Neural cell (in vitro differentiated cells): Measurements from ENCODE around the gene NELL2. TPM values are rescaled to one million over a fixed set of nuclear protein-coding genes. Genes with fewer than 3 reads are reported as not detected.

Experiments used
- H2AFZ ChIP-seq: fragments of 200-600, 300-800 bp; sonication (generic), shearing (Covaris generic); 2 replicates; pipeline ENCODE4 v1.6.0; 2014; ENCODE audit warnings: low read depth, mild to moderate bottlenecking, antibody characterized with exemption, low read length, moderate library complexity
- H3F3A ChIP-seq: fragments of 200-600 bp; shearing (Covaris generic); 2 replicates; pipeline ENCODE4 v1.6.1; 2016; ENCODE audit warnings: mild to moderate bottlenecking, moderate library complexity, mixed read lengths, antibody characterized with exemption, low read length; ENCODE audit not compliant: insufficient read depth, poor library complexity, severe bottlenecking
- H3K27ac ChIP-seq: fragments of 200-600, 300-800 bp; sonication (generic), shearing (Covaris generic); 2 replicates; pipeline ENCODE4 v1.5.1; 2014; ENCODE audit warnings: mild to moderate bottlenecking, low read length, moderate library complexity
- H3K27me3 ChIP-seq: fragments of 300-800, 200-600 bp; sonication (generic), shearing (Covaris generic); 2 replicates; pipeline ENCODE4 v1.6.0; 2014; ENCODE audit warnings: mild to moderate bottlenecking, low read depth, low read length, moderate library complexity; ENCODE audit not compliant: insufficient read depth
- H3K36me3 ChIP-seq: fragments of 300-800, 200-600 bp; sonication (generic), shearing (Covaris generic); 2 replicates; pipeline ENCODE4 v1.5.1; 2014; ENCODE audit warnings: mild to moderate bottlenecking, antibody characterized with exemption, low read length, moderate library complexity; ENCODE audit not compliant: insufficient read depth
- H3K4me2 ChIP-seq: fragments of 300-800, 200-600 bp; sonication (generic), shearing (Covaris generic); 2 replicates; pipeline ENCODE4 v1.6.0; 2014; ENCODE audit warnings: mild to moderate bottlenecking, low read length
- H3K4me3 ChIP-seq: fragments of 300-800, 200-600 bp; sonication (generic), shearing (Covaris generic); 2 replicates; pipeline ENCODE4 v1.5.1; 2014; ENCODE audit warnings: mild to moderate bottlenecking, low read length, moderate library complexity
- H3K79me2 ChIP-seq: fragments of 200-600 bp; shearing (Covaris generic); replicated peaks from 2 replicates; pipeline ENCODE4 v1.6.0; 2014; ENCODE audit warnings: mild to moderate bottlenecking, low read length, moderate library complexity; ENCODE audit not compliant: insufficient read depth
- H3K9ac ChIP-seq: fragments of 300-800, 200-600 bp; sonication (generic), shearing (Covaris generic); 2 replicates; pipeline ENCODE4 v1.6.1; 2016; ENCODE audit warnings: mild to moderate bottlenecking, low read length, mixed read lengths
- H3K9me2 ChIP-seq: fragments of 200-600 bp; shearing (Covaris generic); 2 replicates; pipeline ENCODE4 v1.6.1; 2016; ENCODE audit warnings: mild to moderate bottlenecking, low read length, mixed read lengths; ENCODE audit not compliant: insufficient read depth
- H3K9me3 ChIP-seq: fragments of 200-600, 300-800 bp; sonication (generic), shearing (Covaris generic); 2 replicates; pipeline ENCODE4 v1.6.1; 2016; ENCODE audit warnings: mild to moderate bottlenecking, mixed run types, low read length, moderate library complexity, mixed read lengths
- H4K20me1 ChIP-seq: fragments of 200-600 bp; shearing (Covaris generic); 2 replicates; pipeline ENCODE4 v1.6.1; 2016; ENCODE audit warnings: mild to moderate bottlenecking, mixed run types; ENCODE audit not compliant: insufficient read depth
- CTCF ChIP-seq: fragments of 450-650 bp; IDR thresholded peaks from 2 replicates; pipeline ENCODE4 v1.5.1; 2014; ENCODE audit warnings: antibody characterized with exemption, mild to moderate bottlenecking, moderate library complexity; ENCODE audit not compliant: poor library complexity, severe bottlenecking
- EP300 ChIP-seq: fragments of 450-650 bp; conservative IDR thresholded peaks from 2 replicates; pipeline ENCODE4 v1.6.1; 2014; ENCODE audit warnings: antibody characterized with exemption, mild to moderate bottlenecking, moderate library complexity; ENCODE audit not compliant: poor library complexity, severe bottlenecking
- EZH2 ChIP-seq: fragments of 200-600, 300-800 bp; shearing (Covaris generic), sonication (generic); IDR thresholded peaks from 2 replicates; pipeline ENCODE4 v1.6.1; 2014; ENCODE audit warnings: antibody characterized with exemption, low read length, borderline replicate concordance, mild to moderate bottlenecking; ENCODE audit not compliant: insufficient read depth, poor library complexity, severe bottlenecking
- MXI1 ChIP-seq: fragments of 450-650 bp; conservative IDR thresholded peaks from 2 replicates; pipeline ENCODE4 v1.6.1; 2014; ENCODE audit warnings: antibody characterized with exemption, mild to moderate bottlenecking; ENCODE audit not compliant: poor library complexity, severe bottlenecking
- POLR2AphosphoS5 ChIP-seq: IDR thresholded peaks from 2 replicates; pipeline ENCODE4 v1.6.1; 2012
- RAD21 ChIP-seq: fragments of 450-650 bp; conservative IDR thresholded peaks from 2 replicates; pipeline ENCODE4 v1.6.1; 2014; ENCODE audit warnings: antibody characterized with exemption, mild to moderate bottlenecking, moderate library complexity
- REST ChIP-seq: IDR thresholded peaks from 2 replicates; pipeline ENCODE4 v1.6.1; 2012; ENCODE audit warnings: borderline replicate concordance
- SMC3 ChIP-seq: fragments of 450-650 bp; conservative IDR thresholded peaks from 2 replicates; pipeline ENCODE4 v1.6.1; 2014; ENCODE audit warnings: antibody characterized with exemption, mild to moderate bottlenecking, moderate library complexity; ENCODE audit not compliant: poor library complexity
- TAF1 ChIP-seq: IDR thresholded peaks from 2 replicates; pipeline ENCODE4 v1.6.1; 2012; ENCODE audit warnings: low read depth
- polyA plus RNA-seq: library from polyadenylated mRNA; depleted of rRNA; stranded (reverse); fragments of >200 nt; gene quantifications from 2 replicates; pipeline ENCODE4 v1.2.3, GENCODE V29; 2014

NELL2 gene
- polyA plus RNA-seq, 1 donor from 2014 or later, result 41.8 TPM

GRCh38 chr12:44628180-44628579, 247.9 kb downstream of the NELL2 start:
- Histone ChIP-seq H3K27me3 (no peaks in the 10 kb centered on the region), H4K20me1 (no peaks in the 10 kb centered on the region), H3K9me2 (no peaks in the 10 kb centered on the region), H2AFZ (no peak overlapping the region), H3F3A (no peaks in the 10 kb centered on the region), H3K4me3 (no peak overlapping the region), H3K9ac (no peak overlapping the region), H3K9me3 (no peaks in the 10 kb centered on the region), H3K4me2 (no peak overlapping the region), H3K36me3 (no peaks in the 10 kb centered on the region), H3K27ac (no peak overlapping the region), H3K79me2 (no peaks in the 10 kb centered on the region)
- no peak for TF ChIP-seq TAF1
- no peak for TF ChIP-seq RAD21
- TF ChIP-seq SMC3, result no peak
- no peak for TF ChIP-seq CTCF
- no peak for TF ChIP-seq REST
- no peak for TF ChIP-seq POLR2AphosphoS5
- no peak for TF ChIP-seq EP300
- no peak for TF ChIP-seq EZH2
- no peak for TF ChIP-seq MXI1

DNA sequence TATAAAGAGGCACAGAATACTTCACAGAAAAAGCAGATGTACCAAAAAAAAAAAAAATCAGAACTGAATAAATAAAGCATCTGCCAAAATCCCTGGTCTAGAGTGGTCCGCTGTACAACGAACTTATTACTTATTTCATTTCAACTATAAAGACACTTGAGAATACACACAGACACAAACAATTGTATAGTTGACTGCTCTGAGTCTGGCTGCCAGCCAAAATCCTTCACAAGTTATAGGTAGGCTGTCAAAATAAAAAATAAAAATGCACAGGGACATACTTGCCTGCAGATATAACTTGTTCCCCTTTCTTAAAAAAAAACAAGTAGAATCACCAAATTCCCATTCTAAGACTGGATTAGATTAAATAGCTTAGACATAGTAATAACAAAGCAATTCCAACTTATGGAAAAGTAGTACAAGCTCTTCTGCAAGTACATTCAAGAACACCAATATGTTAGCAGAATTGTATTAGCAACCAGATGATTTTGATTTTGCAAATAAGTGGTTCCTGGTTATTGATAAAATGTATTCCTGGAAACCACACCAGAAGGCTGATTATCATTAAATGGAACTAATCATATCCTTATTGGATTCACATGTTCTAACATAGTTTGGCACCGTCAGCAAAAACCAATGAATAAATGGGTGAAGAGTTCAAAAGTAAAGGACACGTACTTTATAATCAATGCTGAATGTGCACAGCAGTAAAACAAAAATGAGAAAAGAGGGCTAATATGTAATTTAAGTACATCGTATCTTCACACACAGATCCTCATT, 248.5 kb downstream of the NELL2 start:
- TF ChIP-seq SMC3 (no peak), EZH2 (no peak), RAD21 (no peak), MXI1 (no peak), EP300 (no peak), POLR2AphosphoS5 (no peak), TAF1 (no peak), CTCF (no peak), REST (no peak)
- Histone ChIP-seq H2AFZ (no peak overlapping the region), H3K4me3 (no peak overlapping the region), H3K79me2 (no peaks in the 10 kb centered on the region), H3K9me3 (no peaks in the 10 kb centered on the region), H3K27me3 (no peaks in the 10 kb centered on the region), H3F3A (no peaks in the 10 kb centered on the region), H4K20me1 (no peaks in the 10 kb centered on the region), H3K27ac (no peak overlapping the region), H3K9ac (no peak overlapping the region), H3K4me2 (no peak overlapping the region), H3K9me2 (no peaks in the 10 kb centered on the region), H3K36me3 (no peaks in the 10 kb centered on the region)
